Epithelial cell of proximal tubule (primary cell): ENCODE measurements around the gene PLXNA2. TPM values are rescaled to one million over a fixed set of nuclear protein-coding genes. Genes with fewer than 3 reads are reported as not detected.

ENCODE experiments used
- DNase-seq: peaks from one replicate; pipeline ENCODE4 v3.0.0-alpha.2; 2011; ENCODE audit warnings: low read depth
- H3K4me3 ChIP-seq: 2 replicates; pipeline ENCODE4 v1.5.1; 2011; ENCODE audit warnings: low read depth, mild to moderate bottlenecking, low read length
- CTCF ChIP-seq: conservative IDR thresholded peaks from 2 replicates; pipeline ENCODE4 v1.5.1; 2012; ENCODE audit warnings: low read depth, mild to moderate bottlenecking, low read length
- total RNA-seq: library from RNA; depleted of rRNA; stranded (reverse); fragments of >200 nt; gene quantifications from 2 replicates; pipeline ENCODE4 v1.2.3, GENCODE V29; 2015

Gene PLXNA2
- total RNA-seq, 1 donor from 2014 or later: 5.7 TPM

GRCh38 chr1:208127792-208128529 lies 116.2 kb downstream of the PLXNA2 start:
- no peak for DNase-seq
- TF ChIP-seq CTCF: no peak
- H3K4me3 ChIP-seq: no peak overlapping the region

GRCh38 chr1:208127284-208127683 lies 116.9 kb downstream of the PLXNA2 start:
- TF ChIP-seq CTCF: no peak
- H3K4me3 ChIP-seq: no peak overlapping the region
- DNase-seq: no peak

GRCh38 chr1:208126108-208126507 lies 118.1 kb downstream of the PLXNA2 start:
- no peak overlapping the region for H3K4me3 ChIP-seq
- no peak for DNase-seq
- no peak for TF ChIP-seq CTCF

DNA sequence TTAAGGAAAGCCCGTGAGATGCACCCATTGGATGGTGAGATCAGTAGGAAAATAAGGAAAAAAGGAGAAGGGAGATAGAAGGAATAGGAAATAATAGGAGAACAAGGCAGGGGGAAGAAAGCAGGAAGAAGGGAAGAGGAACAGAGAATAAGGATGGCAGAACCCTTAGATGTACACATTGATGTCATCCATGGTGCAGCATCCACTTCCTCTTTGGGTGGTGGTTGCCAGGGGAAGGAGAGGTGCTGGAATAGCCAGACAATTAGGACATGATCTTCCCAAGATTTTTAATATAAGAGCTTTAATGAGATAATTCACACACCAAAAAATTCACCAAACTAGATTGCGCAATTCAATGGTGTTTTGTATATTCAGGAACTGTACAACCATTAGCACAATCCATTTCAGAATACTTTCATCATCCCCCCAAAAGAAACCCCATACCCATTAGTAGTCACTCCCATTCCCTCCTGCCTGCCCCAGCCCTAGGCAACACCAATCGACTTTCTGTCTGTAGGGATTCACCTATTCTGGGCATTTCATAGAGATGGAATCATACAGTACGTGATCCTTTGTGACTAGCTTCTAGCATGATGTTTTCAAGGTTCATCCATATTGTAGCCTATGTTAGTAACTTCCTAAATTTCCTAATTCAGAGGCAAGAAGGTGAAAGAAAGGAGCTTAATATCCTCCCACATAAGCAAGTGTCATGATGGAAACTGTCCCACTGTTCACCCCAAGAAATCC lies 121.4 kb downstream of the PLXNA2 start:
- no peak for TF ChIP-seq CTCF
- no peak overlapping the region for H3K4me3 ChIP-seq
- no peak for DNase-seq

- TF ChIP-seq CTCF: no peak
- DNase-seq: no peak
These were observed 122.3 kb downstream of the PLXNA2 start for GRCh38 chr1:208121813-208122364.

GRCh38 chr1:208120431-208120790 lies 123.8 kb downstream of the PLXNA2 start:
- TF ChIP-seq CTCF: no peak
- H3K4me3 ChIP-seq: no peak overlapping the region
- DNase-seq: no peak

More at GRCh38 chr1:208121813-208122364, 122.3 kb downstream of the PLXNA2 start:
- H3K4me3 ChIP-seq: no peak overlapping the region
